MM.1S (cell line): ENCODE measurements around the gene TCERG1L.

ENCODE experiments used
- DNase-seq: peaks from one replicate; pipeline ENCODE4 v3.0.0-alpha.2; 2015
- H2AFZ ChIP-seq: fragments of 300-600 bp; sonication (generic); 2 replicates; pipeline ENCODE4 v1.6.0; 2016; ENCODE audit warnings: antibody characterized with exemption, low read length
- H3F3A ChIP-seq: fragments of 300-600 bp; sonication (generic); 2 replicates; pipeline ENCODE4 v1.6.1; 2016; ENCODE audit warnings: mild to moderate bottlenecking, antibody characterized with exemption, low read length, moderate library complexity, mixed read lengths; ENCODE audit not compliant: insufficient read depth
- H3K27ac ChIP-seq: fragments of 300-600 bp; sonication (generic); 2 replicates; pipeline ENCODE4 v1.5.1; 2016; ENCODE audit warnings: mild to moderate bottlenecking, low read length
- H3K27me3 ChIP-seq: fragments of 300-600 bp; sonication (generic); replicated peaks from 2 replicates; pipeline ENCODE4 v1.6.0; 2016; ENCODE audit warnings: low read length; ENCODE audit not compliant: insufficient read depth
- H3K36me3 ChIP-seq: fragments of 300-600 bp; sonication (generic); replicated peaks from 2 replicates; pipeline ENCODE4 v1.6.1; 2016; ENCODE audit warnings: mild to moderate bottlenecking, low read length, mixed read lengths; ENCODE audit not compliant: insufficient read depth
- H3K4me1 ChIP-seq: fragments of 300-600 bp; sonication (generic); 2 replicates; pipeline ENCODE4 v1.6.1; 2016; ENCODE audit warnings: low read length, mixed read lengths
- H3K4me2 ChIP-seq: fragments of 300-600 bp; sonication (generic); 2 replicates; pipeline ENCODE4 v1.6.0; 2016; ENCODE audit warnings: low read depth, low read length
- H3K4me3 ChIP-seq: fragments of 300-600 bp; sonication (generic); 2 replicates; pipeline ENCODE4 v1.5.1; 2016; ENCODE audit warnings: low read length, mixed read lengths
- H3K79me2 ChIP-seq: fragments of 300-600 bp; sonication (generic); 2 replicates; pipeline ENCODE4 v1.6.1; 2016; ENCODE audit warnings: mixed run types, low read length, mixed read lengths
- H3K9ac ChIP-seq: fragments of 300-600 bp; sonication (generic); 2 replicates; pipeline ENCODE4 v1.6.1; 2016; ENCODE audit warnings: low read length, mixed read lengths
- H3K9me2 ChIP-seq: fragments of 300-600 bp; sonication (generic); replicated peaks from 2 replicates; pipeline ENCODE4 v1.6.1; 2016; ENCODE audit warnings: mild to moderate bottlenecking, low read length, mixed read lengths; ENCODE audit not compliant: insufficient read depth
- H3K9me3 ChIP-seq: fragments of 300-600 bp; sonication (generic); replicated peaks from 2 replicates; pipeline ENCODE4 v1.6.1; 2016; ENCODE audit warnings: mild to moderate bottlenecking, low read length, mixed read lengths; ENCODE audit not compliant: insufficient read depth
- H4K20me1 ChIP-seq: fragments of 300-600 bp; sonication (generic); 2 replicates; pipeline ENCODE4 v1.6.1; 2016; ENCODE audit warnings: mild to moderate bottlenecking, low read length, moderate library complexity, mixed read lengths; ENCODE audit not compliant: insufficient read depth
- CTCF ChIP-seq: fragments of 300-600 bp; sonication (generic); IDR thresholded peaks from 2 replicates; pipeline ENCODE4 v1.5.1; 2016; ENCODE audit warnings: antibody characterized with exemption, low read length, mixed read lengths
- EZH2 ChIP-seq: fragments of 300-600 bp; sonication (generic); optimal IDR thresholded peaks from 2 replicates; pipeline ENCODE3; 2017; ENCODE audit warnings: low read depth, mild to moderate bottlenecking, antibody characterized with exemption, low read length, mixed read lengths
- EZH2phosphoT487 ChIP-seq: fragments of 300-600 bp; sonication (generic); IDR thresholded peaks from 2 replicates; pipeline ENCODE4 v1.6.1; 2018; ENCODE audit warnings: antibody characterized with exemption, low read length

Gene TCERG1L

GRCh38 chr10:131257027-131257426 is 54.5 kb downstream of the TCERG1L start:
- TF ChIP-seq EZH2: no peak
- TF ChIP-seq CTCF: no peak
- no peak for TF ChIP-seq EZH2phosphoT487
- H3K79me2 ChIP-seq: no peaks in the 10 kb centered on the region
- H3K27ac ChIP-seq: no peak overlapping the region
- H3K9ac ChIP-seq: no peak overlapping the region
- no peak overlapping the region for H2AFZ ChIP-seq
- no peak overlapping the region for H3K4me3 ChIP-seq
- H3K4me2 ChIP-seq: no peak overlapping the region
- H3K36me3 ChIP-seq: no peaks in the 10 kb centered on the region
- no peak for DNase-seq
- no peaks in the 10 kb centered on the region for H3K4me1 ChIP-seq
- H3K9me2 ChIP-seq: no peaks in the 10 kb centered on the region
- no peaks in the 10 kb centered on the region for H3F3A ChIP-seq
- no peaks in the 10 kb centered on the region for H4K20me1 ChIP-seq
- no peaks in the 10 kb centered on the region for H3K9me3 ChIP-seq
- H3K27me3 ChIP-seq: no peaks in the 10 kb centered on the region; the same call in none of the 2 replicates

- H3K27ac ChIP-seq: no peak overlapping the region
- no peaks in the 10 kb centered on the region for H3K4me1 ChIP-seq
- H3K9ac ChIP-seq: no peak overlapping the region
- H3K4me2 ChIP-seq: no peak overlapping the region
- DNase-seq: no peak
- no peaks in the 10 kb centered on the region for H3K9me3 ChIP-seq
- H3K4me3 ChIP-seq: no peak overlapping the region
- H4K20me1 ChIP-seq: no peaks in the 10 kb centered on the region
- TF ChIP-seq EZH2 (no peak), EZH2phosphoT487 (no peak), CTCF (no peak)
- no peaks in the 10 kb centered on the region for H3F3A ChIP-seq
- H2AFZ ChIP-seq: no peak overlapping the region
- H3K79me2 ChIP-seq: no peaks in the 10 kb centered on the region
- no peaks in the 10 kb centered on the region; the same call in 1 of the 2 replicates for H3K27me3 ChIP-seq
- no peaks in the 10 kb centered on the region for H3K9me2 ChIP-seq
- no peaks in the 10 kb centered on the region for H3K36me3 ChIP-seq
Observed at GRCh38 chr10:131254859-131255252, 56.7 kb downstream of the TCERG1L start.

GRCh38 chr10:131253931-131254858 is 57.3 kb downstream of the TCERG1L start:
- no peak overlapping the region for H3K27ac ChIP-seq
- H3K4me2 ChIP-seq: no peak overlapping the region
- H3F3A ChIP-seq: no peaks in the 10 kb centered on the region
- H3K9me2 ChIP-seq: no peaks in the 10 kb centered on the region
- no peaks in the 10 kb centered on the region; the same call in 1 of the 2 replicates for H3K27me3 ChIP-seq
- H3K79me2 ChIP-seq: no peaks in the 10 kb centered on the region
- no peak for TF ChIP-seq EZH2phosphoT487
- no peak for TF ChIP-seq EZH2
- TF ChIP-seq CTCF: no peak
- H3K4me1 ChIP-seq: no peaks in the 10 kb centered on the region
- no peak overlapping the region for H3K4me3 ChIP-seq
- H2AFZ ChIP-seq: no peak overlapping the region
- DNase-seq: no peak
- no peak overlapping the region for H3K9ac ChIP-seq
- no peaks in the 10 kb centered on the region for H3K36me3 ChIP-seq
- H4K20me1 ChIP-seq: no peaks in the 10 kb centered on the region
- H3K9me3 ChIP-seq: no peaks in the 10 kb centered on the region
